DND-41 (cell line): ENCODE data around the gene PRELID1.

Source experiments
- CTCF ChIP-seq: IDR thresholded peaks from 2 replicates; pipeline ENCODE4 v1.5.1; 2012; ENCODE audit warnings: borderline replicate concordance, low read length, moderate library complexity, mild to moderate bottlenecking; ENCODE audit not compliant: poor library complexity, severe bottlenecking; ENCODE audit errors: extremely low read depth
- EZH2 ChIP-seq: IDR thresholded peaks from 3 replicates; pipeline ENCODE4 v1.6.1; 2012; ENCODE audit warnings: borderline replicate concordance, low read depth, mild to moderate bottlenecking, moderate library complexity, low read length, inconsistent platforms; ENCODE audit not compliant: severe bottlenecking

GRCh38 chr5:177303925-177304391 is 359 bp downstream of the PRELID1 start:
- no peak for TF ChIP-seq CTCF
- no peak for TF ChIP-seq EZH2
